Colonic mucosa (tissue), 4 donors: ENCODE measurements around the gene UNC13C. TPM values are rescaled to one million over a fixed set of nuclear protein-coding genes. Genes with fewer than 3 reads are reported as not detected.

Experiments used
- DNase-seq: peaks from one replicate; pipeline ENCODE4 v3.0.0-alpha.2; 2020
- H3K27ac ChIP-seq: fragments of 200-600 bp; one replicate; pipeline ENCODE4 v1.8.0; 2021
- H3K27me3 ChIP-seq: fragments of 200-600 bp; one replicate; pipeline ENCODE4 v1.8.0; 2021
- H3K36me3 ChIP-seq: fragments of 200-600 bp; one replicate; pipeline ENCODE4 v1.8.0; 2021
- H3K4me1 ChIP-seq: fragments of 200-600 bp; one replicate; pipeline ENCODE4 v1.8.0; 2021; ENCODE audit warnings: mild to moderate bottlenecking
- H3K4me3 ChIP-seq: fragments of 200-600 bp; one replicate; pipeline ENCODE4 v1.8.0; 2021
- H3K9ac ChIP-seq, 2 donors: one replicate each; pipeline ENCODE4 v1.7.0; 2013; ENCODE audit warnings: control low read depth in 2 of 2, low read depth in 2 of 2, low read length in 2 of 2
- H3K9me3 ChIP-seq: fragments of 200-600 bp; one replicate; pipeline ENCODE4 v1.8.0; 2021
- intact Hi-C: fragments of 100-400 bp; cut with DNase I; formaldehyde crosslinking; loops from one replicate; pipeline ENCODE4 v1.14.1; 2022
- total RNA-seq, 2 donors: library from RNA; stranded (reverse); fragmentation: NEBNext Ultra II Directional in 1 of 2; extraction: Animal tissue kit (Norgen Biotek cat#: 25700) in 1 of 2; gene quantifications; one replicate each; pipeline ENCODE4 v1.2.1, GENCODE V29; 2021
- TF ChIP-seq, protein P1 (sequence below): fragments of 200-600 bp; IDR thresholded peaks from one replicate; pipeline ENCODE4 v1.8.0; 2022; ENCODE audit warnings: antibody characterized with exemption, mild to moderate bottlenecking
- donor health status: healthy.
- donor health status: DM: no; HTN: no; CAD: no.
- donor health status: DM: no; HTN: no; CAD: no.

The UNC13C gene
- total RNA-seq, 2 donors from 2014 or later = 0.05 to 0.13 TPM

DNA sequence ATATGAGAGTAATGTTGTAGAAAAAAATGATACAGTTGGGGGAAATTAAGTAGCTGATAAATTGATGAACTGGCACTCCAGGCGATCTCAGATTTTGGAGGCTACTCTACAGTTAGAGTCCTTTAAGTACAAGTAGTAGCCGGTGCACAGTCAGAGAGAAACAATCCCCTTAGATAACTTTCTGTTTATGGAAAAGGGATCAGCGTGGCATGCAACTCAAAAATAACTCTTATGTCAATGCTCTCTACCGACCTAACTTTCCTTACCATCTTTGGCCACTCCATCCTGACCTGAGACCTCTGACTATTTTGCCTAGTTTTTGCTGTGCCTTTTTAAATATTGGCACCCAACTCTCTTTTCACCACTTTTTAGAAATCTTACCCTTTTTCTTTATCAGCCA lies 299.6 kb downstream of the UNC13C start:
- H3K27ac ChIP-seq = no peak overlapping the region
- intact Hi-C loops = no loop called here

GRCh38 chr15:54280726-54281125 lies 302.5 kb downstream of the UNC13C start:
- Histone ChIP-seq H3K9me3 (no peaks in the 10 kb centered on the region), H3K4me1 (no peaks in the 10 kb centered on the region), H3K36me3 (no peaks in the 10 kb centered on the region), H3K27ac (no peak overlapping the region), H3K9ac (no peak overlapping the region), H3K27me3 (no peaks in the 10 kb centered on the region), H3K4me3 (no peak overlapping the region)
- TF ChIP-seq, protein P1, sequence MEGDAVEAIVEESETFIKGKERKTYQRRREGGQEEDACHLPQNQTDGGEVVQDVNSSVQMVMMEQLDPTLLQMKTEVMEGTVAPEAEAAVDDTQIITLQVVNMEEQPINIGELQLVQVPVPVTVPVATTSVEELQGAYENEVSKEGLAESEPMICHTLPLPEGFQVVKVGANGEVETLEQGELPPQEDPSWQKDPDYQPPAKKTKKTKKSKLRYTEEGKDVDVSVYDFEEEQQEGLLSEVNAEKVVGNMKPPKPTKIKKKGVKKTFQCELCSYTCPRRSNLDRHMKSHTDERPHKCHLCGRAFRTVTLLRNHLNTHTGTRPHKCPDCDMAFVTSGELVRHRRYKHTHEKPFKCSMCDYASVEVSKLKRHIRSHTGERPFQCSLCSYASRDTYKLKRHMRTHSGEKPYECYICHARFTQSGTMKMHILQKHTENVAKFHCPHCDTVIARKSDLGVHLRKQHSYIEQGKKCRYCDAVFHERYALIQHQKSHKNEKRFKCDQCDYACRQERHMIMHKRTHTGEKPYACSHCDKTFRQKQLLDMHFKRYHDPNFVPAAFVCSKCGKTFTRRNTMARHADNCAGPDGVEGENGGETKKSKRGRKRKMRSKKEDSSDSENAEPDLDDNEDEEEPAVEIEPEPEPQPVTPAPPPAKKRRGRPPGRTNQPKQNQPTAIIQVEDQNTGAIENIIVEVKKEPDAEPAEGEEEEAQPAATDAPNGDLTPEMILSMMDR = no peak
- intact Hi-C loops = no loop called here
- no peak for DNase-seq

More for the DNA sequence above, 299.6 kb downstream of the UNC13C start:
- H3K9me3 ChIP-seq = no peaks in the 10 kb centered on the region
- H3K4me3 ChIP-seq = no peak overlapping the region
- H3K27me3 ChIP-seq = no peaks in the 10 kb centered on the region
- TF ChIP-seq, protein P1 = no peak
- no peak for DNase-seq
- no peak overlapping the region for H3K9ac ChIP-seq
- H3K4me1 ChIP-seq = no peaks in the 10 kb centered on the region
- H3K36me3 ChIP-seq = no peaks in the 10 kb centered on the region

DNA sequence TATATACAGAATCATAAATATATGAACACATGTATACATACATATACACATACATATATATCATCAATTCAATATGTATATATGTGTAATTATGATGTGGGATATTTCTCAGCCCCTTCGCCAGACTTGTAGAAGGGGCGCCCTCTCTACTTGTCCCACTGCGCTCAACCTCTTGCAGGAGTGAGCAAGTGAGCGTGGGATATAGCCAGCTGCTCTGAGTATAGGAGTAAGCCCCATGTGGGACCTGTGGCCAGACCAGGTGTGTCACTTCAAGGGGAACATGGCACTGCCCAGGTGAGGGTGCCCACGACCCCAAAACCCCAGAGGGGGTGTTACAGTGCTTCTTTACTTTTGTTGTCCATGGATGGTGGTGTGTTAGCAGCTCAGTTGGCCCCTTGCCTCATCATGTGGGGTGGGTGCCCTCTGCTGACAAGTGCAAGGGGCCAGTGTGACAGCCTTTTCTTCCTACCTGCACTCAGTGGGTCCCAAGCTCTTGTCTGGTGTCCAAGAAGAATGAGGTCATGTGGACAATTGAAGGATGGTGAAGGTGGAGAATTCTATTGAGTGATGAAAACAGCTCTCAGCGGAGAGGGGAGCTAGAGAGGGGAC lies 304.1 kb downstream of the UNC13C start:
- intact Hi-C loops = no loop called here
- no peak for DNase-seq
- no peaks in the 10 kb centered on the region for H3K27me3 ChIP-seq

GRCh38 chr15:54288049-54288448 lies 309.8 kb downstream of the UNC13C start:
- intact Hi-C loops = no loop called here
- H3K27ac ChIP-seq = no peak overlapping the region
- no peaks in the 10 kb centered on the region for H3K9me3 ChIP-seq
- TF ChIP-seq, protein P1 = no peak
- H3K4me1 ChIP-seq = no peaks in the 10 kb centered on the region
- no peak overlapping the region for H3K4me3 ChIP-seq
- no peaks in the 10 kb centered on the region for H3K36me3 ChIP-seq
- no peak for DNase-seq
- no peak overlapping the region for H3K9ac ChIP-seq
- no peaks in the 10 kb centered on the region for H3K27me3 ChIP-seq

More for the DNA sequence above, 304.1 kb downstream of the UNC13C start:
- Histone ChIP-seq H3K4me3 (no peak overlapping the region), H3K9ac (no peak overlapping the region), H3K9me3 (no peaks in the 10 kb centered on the region), H3K36me3 (no peaks in the 10 kb centered on the region), H3K27ac (no peak overlapping the region), H3K4me1 (no peaks in the 10 kb centered on the region)
- TF ChIP-seq, protein P1 = no peak

DNA sequence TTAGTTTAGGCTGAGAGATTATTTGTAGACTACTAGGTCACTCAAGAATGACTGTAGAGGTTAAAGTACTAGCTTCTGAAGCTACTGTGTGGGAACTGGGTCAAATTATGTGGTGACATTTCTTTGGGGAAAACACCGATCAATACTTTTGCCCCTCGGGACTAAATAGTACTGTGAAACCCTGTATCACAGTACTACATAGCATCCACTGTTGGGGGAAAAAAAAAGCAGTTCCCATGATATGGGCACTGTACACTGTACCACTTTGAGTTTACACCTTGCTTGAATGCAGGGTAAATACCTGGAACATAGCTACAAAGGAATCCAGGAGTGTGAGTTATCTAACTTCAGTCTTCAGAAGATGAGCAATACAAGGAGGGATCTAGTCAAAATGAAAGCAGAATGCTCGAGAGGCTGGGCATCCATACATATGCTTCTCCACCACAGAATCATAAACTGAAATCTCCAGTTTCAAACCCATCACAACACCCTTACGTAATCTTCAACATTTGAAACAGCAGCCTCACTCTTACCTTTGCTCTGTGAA lies 311.4 kb downstream of the UNC13C start:
- H3K4me1 ChIP-seq = no peaks in the 10 kb centered on the region
- no peaks in the 10 kb centered on the region for H3K27me3 ChIP-seq
- H3K9ac ChIP-seq = no peak overlapping the region
- no peak overlapping the region for H3K4me3 ChIP-seq
- no peaks in the 10 kb centered on the region for H3K36me3 ChIP-seq
- H3K27ac ChIP-seq = no peak overlapping the region
- intact Hi-C loops = no loop called here
- no peaks in the 10 kb centered on the region for H3K9me3 ChIP-seq
- TF ChIP-seq, protein P1 = no peak
- DNase-seq = no peak
